Measurements from ENCODE around the gene CCNC. TPM values are rescaled to one million over a fixed set of nuclear protein-coding genes. Genes with fewer than 3 reads are reported as not detected.

The CCNC gene
- total RNA-seq, 1 experiment from 2014 or later, result 43.4 TPM

DNA sequence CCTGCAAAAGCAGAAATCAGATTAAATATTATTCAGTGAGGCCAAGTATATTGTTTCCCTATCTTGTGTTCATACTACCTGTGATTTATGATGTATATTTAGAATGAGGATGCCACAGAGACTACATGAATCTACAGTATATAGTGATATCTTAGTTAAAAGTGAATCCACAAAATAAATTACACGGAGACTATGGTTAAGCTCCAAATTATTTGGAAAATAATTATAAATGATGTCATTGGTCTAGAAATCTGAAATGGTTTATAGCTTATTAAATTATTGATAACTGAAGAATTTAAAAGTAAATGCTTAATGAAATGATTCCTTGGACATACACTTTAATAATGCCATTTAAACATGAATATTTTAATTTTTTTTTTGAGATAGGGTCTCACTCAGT, 49.0 kb downstream of the CCNC start:
- no peaks in the 10 kb centered on the region for H3K27me3 ChIP-seq (ENCODE audit: control insufficient read depth, insufficient read depth, low read length)
- TF ChIP-seq POLR2AphosphoS5 (IDR thresholded peaks at IDR 0.05; ENCODE audit: low read depth, low read length) (no peak), SIN3A (IDR thresholded peaks at IDR 0.05; ENCODE audit: borderline replicate concordance, insufficient read depth, low read depth, low read length) (no peak), TCF7L2 (IDR thresholded peaks at IDR 0.05; ENCODE audit: low read depth, low read length) (no peak)
- TF ChIP-seq, protein P1, sequence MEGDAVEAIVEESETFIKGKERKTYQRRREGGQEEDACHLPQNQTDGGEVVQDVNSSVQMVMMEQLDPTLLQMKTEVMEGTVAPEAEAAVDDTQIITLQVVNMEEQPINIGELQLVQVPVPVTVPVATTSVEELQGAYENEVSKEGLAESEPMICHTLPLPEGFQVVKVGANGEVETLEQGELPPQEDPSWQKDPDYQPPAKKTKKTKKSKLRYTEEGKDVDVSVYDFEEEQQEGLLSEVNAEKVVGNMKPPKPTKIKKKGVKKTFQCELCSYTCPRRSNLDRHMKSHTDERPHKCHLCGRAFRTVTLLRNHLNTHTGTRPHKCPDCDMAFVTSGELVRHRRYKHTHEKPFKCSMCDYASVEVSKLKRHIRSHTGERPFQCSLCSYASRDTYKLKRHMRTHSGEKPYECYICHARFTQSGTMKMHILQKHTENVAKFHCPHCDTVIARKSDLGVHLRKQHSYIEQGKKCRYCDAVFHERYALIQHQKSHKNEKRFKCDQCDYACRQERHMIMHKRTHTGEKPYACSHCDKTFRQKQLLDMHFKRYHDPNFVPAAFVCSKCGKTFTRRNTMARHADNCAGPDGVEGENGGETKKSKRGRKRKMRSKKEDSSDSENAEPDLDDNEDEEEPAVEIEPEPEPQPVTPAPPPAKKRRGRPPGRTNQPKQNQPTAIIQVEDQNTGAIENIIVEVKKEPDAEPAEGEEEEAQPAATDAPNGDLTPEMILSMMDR (IDR thresholded peaks at IDR 0.05), result no peak
- TF ChIP-seq, protein P2, sequence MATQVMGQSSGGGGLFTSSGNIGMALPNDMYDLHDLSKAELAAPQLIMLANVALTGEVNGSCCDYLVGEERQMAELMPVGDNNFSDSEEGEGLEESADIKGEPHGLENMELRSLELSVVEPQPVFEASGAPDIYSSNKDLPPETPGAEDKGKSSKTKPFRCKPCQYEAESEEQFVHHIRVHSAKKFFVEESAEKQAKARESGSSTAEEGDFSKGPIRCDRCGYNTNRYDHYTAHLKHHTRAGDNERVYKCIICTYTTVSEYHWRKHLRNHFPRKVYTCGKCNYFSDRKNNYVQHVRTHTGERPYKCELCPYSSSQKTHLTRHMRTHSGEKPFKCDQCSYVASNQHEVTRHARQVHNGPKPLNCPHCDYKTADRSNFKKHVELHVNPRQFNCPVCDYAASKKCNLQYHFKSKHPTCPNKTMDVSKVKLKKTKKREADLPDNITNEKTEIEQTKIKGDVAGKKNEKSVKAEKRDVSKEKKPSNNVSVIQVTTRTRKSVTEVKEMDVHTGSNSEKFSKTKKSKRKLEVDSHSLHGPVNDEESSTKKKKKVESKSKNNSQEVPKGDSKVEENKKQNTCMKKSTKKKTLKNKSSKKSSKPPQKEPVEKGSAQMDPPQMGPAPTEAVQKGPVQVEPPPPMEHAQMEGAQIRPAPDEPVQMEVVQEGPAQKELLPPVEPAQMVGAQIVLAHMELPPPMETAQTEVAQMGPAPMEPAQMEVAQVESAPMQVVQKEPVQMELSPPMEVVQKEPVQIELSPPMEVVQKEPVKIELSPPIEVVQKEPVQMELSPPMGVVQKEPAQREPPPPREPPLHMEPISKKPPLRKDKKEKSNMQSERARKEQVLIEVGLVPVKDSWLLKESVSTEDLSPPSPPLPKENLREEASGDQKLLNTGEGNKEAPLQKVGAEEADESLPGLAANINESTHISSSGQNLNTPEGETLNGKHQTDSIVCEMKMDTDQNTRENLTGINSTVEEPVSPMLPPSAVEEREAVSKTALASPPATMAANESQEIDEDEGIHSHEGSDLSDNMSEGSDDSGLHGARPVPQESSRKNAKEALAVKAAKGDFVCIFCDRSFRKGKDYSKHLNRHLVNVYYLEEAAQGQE (IDR thresholded peaks at IDR 0.05; ENCODE audit: insufficient read depth in 1 of 2, low read depth in 2 of 2, low read length in 1 of 2), result no peak
- DNase-seq (ENCODE audit: low read depth, low spot score), result no peak
- intact Hi-C loops (cut with micrococcal nuclease; ENCODE audit: unreplicated experiment) (no loop called here), in situ Hi-C loops (cut with HindIII; ENCODE audit: low pct_unique_long_range_greater_than_20kb, low sequenced_read_pairs) (no loop called here)
- ChIA-PET POLR2A (no interaction called here), CTCF (no interaction called here)
- H3K4me1 ChIP-seq (ENCODE audit: control insufficient read depth, insufficient read depth, low read length), result peaks cover 12% of the 10 kb centered on the region
- no peak overlapping the region for H3K27ac ChIP-seq (ENCODE audit: low read length)
- H3K9me3 ChIP-seq (ENCODE audit: control insufficient read depth, insufficient read depth, low read depth, low read length), result no peaks in the 10 kb centered on the region
- no TSS peak for BruUV-seq (replicated peaks)
- peaks cover 2% of the 10 kb centered on the region; the same call in 1 of the 2 replicates for H3K36me3 ChIP-seq (ENCODE audit: control insufficient read depth, insufficient read depth, low read length)
- ATAC-seq, result no peak
- H3K4me3 ChIP-seq (ENCODE audit: low read depth in 2 of 2, low read length in 2 of 2), result no peak overlapping the region

DNA sequence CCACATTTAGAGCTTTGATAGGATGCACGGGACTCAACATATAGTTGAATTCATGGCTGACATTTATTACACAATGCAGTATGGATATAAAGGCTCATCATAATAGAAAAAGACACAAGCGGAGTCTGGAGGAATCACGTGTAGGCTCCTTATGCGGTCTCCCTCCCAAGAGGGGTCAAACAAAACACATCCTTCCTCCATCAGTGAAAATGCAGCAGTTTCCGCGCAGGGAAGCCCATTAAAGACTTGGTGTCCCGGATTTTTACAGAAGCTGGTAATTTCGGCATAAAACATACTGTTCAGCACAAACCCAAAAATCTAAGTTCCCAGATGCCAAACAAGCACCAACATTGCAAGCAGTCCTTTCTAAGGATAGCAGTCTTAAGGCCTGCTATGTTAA, 54.4 kb downstream of the CCNC start:
- DNase-seq (ENCODE audit: low read depth, low spot score), result no peak
- no peaks in the 10 kb centered on the region for H3K9me3 ChIP-seq (ENCODE audit: control insufficient read depth, insufficient read depth, low read depth, low read length)
- TSS peak; percentile 77 for BruUV-seq (replicated peaks)
- H3K36me3 ChIP-seq (ENCODE audit: control insufficient read depth, insufficient read depth, low read length), result no peaks in the 10 kb centered on the region; the same call in none of the 2 replicates
- H3K27me3 ChIP-seq (ENCODE audit: control insufficient read depth, insufficient read depth, low read length), result no peaks in the 10 kb centered on the region
- TF ChIP-seq, protein P1 (IDR thresholded peaks at IDR 0.05), result no peak
- TF ChIP-seq, protein P2 (IDR thresholded peaks at IDR 0.05; ENCODE audit: insufficient read depth in 1 of 2, low read depth in 2 of 2, low read length in 1 of 2), result no peak
- no peak for TF ChIP-seq TCF7L2 (IDR thresholded peaks at IDR 0.05; ENCODE audit: low read depth, low read length)
- no peak for TF ChIP-seq POLR2AphosphoS5 (IDR thresholded peaks at IDR 0.05; ENCODE audit: low read depth, low read length)
- no peak for TF ChIP-seq SIN3A (IDR thresholded peaks at IDR 0.05; ENCODE audit: borderline replicate concordance, insufficient read depth, low read depth, low read length)
- peak overlapping the region; percentile 81 for H3K27ac ChIP-seq (ENCODE audit: low read length)
- no peak for ATAC-seq
- peak overlapping the region; percentile 73 to 88 for H3K4me3 ChIP-seq (ENCODE audit: low read depth in 2 of 2, low read length in 2 of 2)
- peaks cover 29% of the 10 kb centered on the region for H3K4me1 ChIP-seq (ENCODE audit: control insufficient read depth, insufficient read depth, low read length)
- POLR2A ChIA-PET, result interaction anchor here (0.6 kb wide), 1 partner anchor 47 kb away, joined by 4 read pairs; no protein-coding TSS in a partner anchor
- intact Hi-C loops (cut with micrococcal nuclease; ENCODE audit: unreplicated experiment), result no loop called here
- CTCF ChIA-PET, result no interaction called here
- in situ Hi-C loops (cut with HindIII; ENCODE audit: low pct_unique_long_range_greater_than_20kb, low sequenced_read_pairs), result no loop called here

Measured in Panc1 (cell line).